Measurements from ENCODE around the gene LRRC8B. TPM values are rescaled to one million over a fixed set of nuclear protein-coding genes. Genes with fewer than 3 reads are reported as not detected.
"Not testable (repeated sequence)": the region's sequence is repeated elsewhere in the genome, so short reads cannot be mapped to it uniquely, and the experiment has no call there.

Gene LRRC8B
- total RNA-seq, 3 donors from 2014 or later, result 11.5 to 25.3 (median 12.3) TPM

DNA sequence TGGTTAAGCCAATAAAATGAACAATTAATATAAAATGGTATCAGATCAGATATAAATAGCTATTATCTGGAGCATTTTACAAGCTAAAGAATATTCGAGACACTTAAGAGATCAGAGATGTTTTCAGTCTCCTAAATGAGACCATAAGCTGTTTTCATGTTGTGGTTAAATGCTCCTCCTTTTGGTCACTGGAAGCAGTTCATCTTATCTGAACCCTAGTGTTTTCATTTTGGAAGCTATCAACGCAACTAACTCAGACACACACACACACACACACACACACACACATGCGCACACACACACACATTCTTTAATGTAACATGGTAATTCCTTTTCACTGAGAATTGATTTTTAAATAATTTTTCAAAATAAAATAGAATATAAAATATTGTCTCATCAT is 98.3 kb downstream of the LRRC8B start:
- Histone ChIP-seq H3K4me1 (no peaks in the 10 kb centered on the region), H3K4me3 (no peak overlapping the region), H3K27me3 (no peaks in the 10 kb centered on the region), H3K27ac (no peak overlapping the region), H3K36me3 (no peaks in the 10 kb centered on the region), H3K9me3 (no peaks in the 10 kb centered on the region)
- intact Hi-C loops (cut with DNase I; ENCODE audit: low total_unique reads), result no loop called here
- TF ChIP-seq POLR2AphosphoS5 (IDR thresholded peaks at IDR 0.05) (no peak), POLR2A (IDR thresholded peaks at IDR 0.05) (no peak)
- TF ChIP-seq, protein P1, sequence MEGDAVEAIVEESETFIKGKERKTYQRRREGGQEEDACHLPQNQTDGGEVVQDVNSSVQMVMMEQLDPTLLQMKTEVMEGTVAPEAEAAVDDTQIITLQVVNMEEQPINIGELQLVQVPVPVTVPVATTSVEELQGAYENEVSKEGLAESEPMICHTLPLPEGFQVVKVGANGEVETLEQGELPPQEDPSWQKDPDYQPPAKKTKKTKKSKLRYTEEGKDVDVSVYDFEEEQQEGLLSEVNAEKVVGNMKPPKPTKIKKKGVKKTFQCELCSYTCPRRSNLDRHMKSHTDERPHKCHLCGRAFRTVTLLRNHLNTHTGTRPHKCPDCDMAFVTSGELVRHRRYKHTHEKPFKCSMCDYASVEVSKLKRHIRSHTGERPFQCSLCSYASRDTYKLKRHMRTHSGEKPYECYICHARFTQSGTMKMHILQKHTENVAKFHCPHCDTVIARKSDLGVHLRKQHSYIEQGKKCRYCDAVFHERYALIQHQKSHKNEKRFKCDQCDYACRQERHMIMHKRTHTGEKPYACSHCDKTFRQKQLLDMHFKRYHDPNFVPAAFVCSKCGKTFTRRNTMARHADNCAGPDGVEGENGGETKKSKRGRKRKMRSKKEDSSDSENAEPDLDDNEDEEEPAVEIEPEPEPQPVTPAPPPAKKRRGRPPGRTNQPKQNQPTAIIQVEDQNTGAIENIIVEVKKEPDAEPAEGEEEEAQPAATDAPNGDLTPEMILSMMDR (IDR thresholded peaks at IDR 0.05), result no peak
- no peak for DNase-seq (ENCODE audit: low spot score in 2 of 2)

DNA sequence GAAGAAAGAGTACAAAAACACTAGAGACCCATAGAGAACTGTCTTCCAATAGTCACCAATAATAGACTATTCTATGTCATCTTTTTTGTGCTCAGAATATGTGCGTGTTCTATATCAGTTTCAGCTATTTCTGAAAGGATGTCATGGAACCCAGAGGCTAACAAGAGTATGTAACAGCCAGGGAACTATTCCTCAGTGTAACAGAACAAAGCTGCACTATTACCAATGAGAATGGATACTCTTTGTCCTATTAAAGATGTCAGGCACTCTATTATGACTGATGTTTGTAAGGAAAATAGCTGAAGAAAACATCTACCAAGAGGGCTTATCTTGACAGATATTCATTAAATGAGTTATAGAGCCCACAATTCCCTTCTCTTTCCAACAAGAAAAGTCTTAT is 99.7 kb downstream of the LRRC8B start:
- Histone ChIP-seq H3K4me3 (no peak overlapping the region), H3K4me1 (no peaks in the 10 kb centered on the region), H3K36me3 (no peaks in the 10 kb centered on the region), H3K9me3 (no peaks in the 10 kb centered on the region), H3K27me3 (no peaks in the 10 kb centered on the region), H3K27ac (no peak overlapping the region)
- intact Hi-C loops (cut with DNase I; ENCODE audit: low total_unique reads), result no loop called here
- DNase-seq (ENCODE audit: low spot score in 2 of 2), result no peak
- TF ChIP-seq, protein P1 (IDR thresholded peaks at IDR 0.05), result no peak
- TF ChIP-seq POLR2A (IDR thresholded peaks at IDR 0.05), result no peak
- no peak for TF ChIP-seq POLR2AphosphoS5 (IDR thresholded peaks at IDR 0.05)

DNA sequence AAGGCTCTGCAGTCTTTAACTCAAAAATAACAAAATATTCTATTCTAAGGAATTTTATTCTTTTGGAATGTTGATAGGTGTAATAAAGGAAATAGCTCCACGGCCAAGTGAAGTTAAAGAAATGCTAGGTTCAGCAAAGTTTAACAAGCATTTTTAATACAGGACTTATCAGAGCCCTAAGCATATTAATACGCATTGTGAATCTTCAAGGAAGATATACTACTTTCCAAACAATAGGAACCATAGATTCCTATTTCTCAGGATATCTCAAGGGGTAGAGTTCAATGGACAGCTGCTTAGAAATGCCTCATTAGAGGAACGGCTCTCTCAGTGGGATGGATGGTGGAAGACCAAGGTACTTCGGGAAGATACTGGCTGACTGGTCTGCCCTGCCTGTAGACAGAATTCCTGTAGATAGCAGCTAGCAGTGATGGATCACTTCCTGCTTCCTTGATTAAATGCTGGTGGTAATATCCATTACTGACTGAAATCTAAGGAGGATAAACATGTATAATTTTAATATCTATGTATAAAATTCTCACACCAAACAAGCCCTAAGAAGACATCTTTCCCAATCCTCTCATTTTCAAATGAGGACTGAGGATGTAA is 100.2 kb downstream of the LRRC8B start:
- no peak overlapping the region for H3K27ac ChIP-seq

GRCh38 chr1:89627596-89627962 is 103.0 kb downstream of the LRRC8B start:
- TF ChIP-seq POLR2AphosphoS5 (IDR thresholded peaks at IDR 0.05), result no peak
- TF ChIP-seq POLR2A (IDR thresholded peaks at IDR 0.05), result no peak
- TF ChIP-seq, protein P1 (IDR thresholded peaks at IDR 0.05), result no peak
- no peaks in the 10 kb centered on the region for H3K36me3 ChIP-seq
- no peak overlapping the region for H3K27ac ChIP-seq
- H3K9me3 ChIP-seq, result no peaks in the 10 kb centered on the region
- intact Hi-C loops (cut with DNase I; ENCODE audit: low total_unique reads), result no loop called here
- no peak for DNase-seq (ENCODE audit: low spot score in 2 of 2)
- no peaks in the 10 kb centered on the region for H3K4me1 ChIP-seq
- no peaks in the 10 kb centered on the region for H3K27me3 ChIP-seq
- H3K4me3 ChIP-seq, result no peak overlapping the region

More for the DNA sequence above, 100.2 kb downstream of the LRRC8B start:
- H3K4me1 ChIP-seq, result no peaks in the 10 kb centered on the region
- no peak overlapping the region for H3K4me3 ChIP-seq
- H3K27me3 ChIP-seq, result no peaks in the 10 kb centered on the region
- DNase-seq (ENCODE audit: low spot score in 2 of 2), result no peak
- intact Hi-C loops (cut with DNase I; ENCODE audit: low total_unique reads), result no loop called here
- H3K9me3 ChIP-seq, result no peaks in the 10 kb centered on the region
- TF ChIP-seq POLR2AphosphoS5 (IDR thresholded peaks at IDR 0.05), result no peak
- TF ChIP-seq, protein P1 (IDR thresholded peaks at IDR 0.05), result no peak
- no peak for TF ChIP-seq POLR2A (IDR thresholded peaks at IDR 0.05)
- H3K36me3 ChIP-seq, result no peaks in the 10 kb centered on the region

DNA sequence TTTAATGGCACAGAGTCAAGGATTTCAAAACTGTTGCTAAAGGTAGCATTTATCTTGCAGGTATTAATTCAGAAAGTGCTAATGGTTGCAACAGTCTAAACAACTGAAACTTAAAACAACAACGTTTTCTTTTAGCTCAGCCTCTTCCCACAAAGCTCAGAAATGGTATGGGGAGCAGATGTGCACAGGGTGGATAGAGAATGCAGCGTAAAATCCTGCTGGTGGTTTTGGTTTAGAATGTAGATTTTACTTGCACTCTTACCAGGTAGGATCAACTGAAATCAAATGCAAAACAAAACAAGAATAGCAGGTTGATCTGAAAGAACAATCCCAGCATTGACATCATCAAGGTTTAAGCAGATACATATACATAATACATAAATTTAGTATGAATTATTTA is 104.5 kb downstream of the LRRC8B start:
- H3K4me3 ChIP-seq, result no peak overlapping the region
- H3K27me3 ChIP-seq, result no peaks in the 10 kb centered on the region
- no peak for DNase-seq (ENCODE audit: low spot score in 2 of 2)
- no peak overlapping the region for H3K27ac ChIP-seq
- intact Hi-C loops (cut with DNase I; ENCODE audit: low total_unique reads), result no loop called here
- no peaks in the 10 kb centered on the region for H3K36me3 ChIP-seq
- no peaks in the 10 kb centered on the region for H3K9me3 ChIP-seq
- TF ChIP-seq POLR2A (IDR thresholded peaks at IDR 0.05) (no peak), POLR2AphosphoS5 (IDR thresholded peaks at IDR 0.05) (no peak)
- TF ChIP-seq, protein P1 (IDR thresholded peaks at IDR 0.05), result no peak
- H3K4me1 ChIP-seq, result peaks cover 0 to under 1% of the 10 kb centered on the region in 2 donors

GRCh38 chr1:89629600-89629999 is 105.0 kb downstream of the LRRC8B start:
- not testable (repeated sequence) for H3K27ac ChIP-seq; DNase-seq (ENCODE audit: low spot score in 2 of 2)

More at GRCh38 chr1:89629600-89629999, 105.0 kb downstream of the LRRC8B start:
- intact Hi-C loops (cut with DNase I; ENCODE audit: low total_unique reads); H3K4me1 ChIP-seq; H3K9me3 ChIP-seq; H3K27me3 ChIP-seq; H3K4me3 ChIP-seq; H3K36me3 ChIP-seq: not testable (repeated sequence)

Data from breast epithelium (tissue), 4 donors.